ENCODE results near the gene TNK2.
"Not testable (repeated sequence)": the region's sequence is repeated elsewhere in the genome, so short reads cannot be mapped to it uniquely, and the experiment has no call there.

The TNK2 gene

DNA sequence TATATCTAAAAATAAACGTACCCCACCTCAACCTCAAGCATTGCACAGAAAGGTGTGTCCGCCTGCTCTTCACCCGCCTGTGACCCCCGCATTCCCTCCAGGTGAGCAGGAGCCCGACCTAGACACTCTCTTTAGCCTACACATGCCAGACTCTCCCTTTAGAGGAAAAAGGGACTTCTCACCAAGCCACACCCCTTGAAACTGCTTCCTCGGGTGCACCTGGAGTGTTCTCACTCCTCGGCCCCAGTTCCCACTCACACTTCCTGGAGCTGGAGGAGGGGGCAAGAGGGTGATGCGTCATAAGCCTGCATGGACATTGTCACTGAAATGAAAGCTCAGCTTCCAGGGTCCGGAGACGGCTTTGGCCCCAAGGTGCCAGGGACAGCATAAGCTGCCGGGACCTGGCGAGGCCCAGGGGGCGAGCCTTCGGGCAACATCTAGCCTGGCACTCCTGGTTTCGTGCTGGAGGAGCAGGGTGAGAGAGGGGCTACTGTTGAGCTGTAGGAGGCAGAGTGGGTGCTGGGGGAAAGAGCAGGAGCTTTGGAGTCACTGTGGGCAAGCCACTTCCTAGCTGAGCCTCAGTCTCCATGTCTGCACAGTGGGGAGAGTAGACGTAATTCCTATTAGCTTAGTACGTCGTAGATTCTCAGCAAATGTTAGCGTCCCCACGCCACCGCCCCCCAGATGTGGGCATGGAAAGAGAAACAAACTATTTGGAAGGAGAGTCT, 86.8 kb downstream of the TNK2 start:
- DNase-seq (ENCODE audit: low spot score), result no peak

DNA sequence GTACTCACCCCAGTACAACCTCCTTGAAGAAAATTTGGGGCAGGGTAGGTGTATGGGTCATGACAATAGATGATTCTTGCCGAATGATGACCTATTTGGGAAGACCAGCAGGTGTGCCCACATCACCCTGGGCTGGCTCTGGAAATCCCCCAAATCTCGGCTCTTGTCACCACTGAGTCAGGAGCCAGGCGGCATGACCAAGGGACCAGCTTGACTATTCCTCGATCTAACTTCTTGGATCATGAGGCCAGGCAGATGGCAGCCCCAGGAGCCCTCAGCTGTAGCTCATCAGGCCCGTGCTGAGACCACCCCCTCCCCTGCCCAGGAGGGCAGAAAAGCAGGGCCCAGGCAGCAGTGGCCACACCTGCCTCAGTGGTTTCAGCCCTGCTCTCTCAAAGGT, 87.5 kb downstream of the TNK2 start:
- DNase-seq (ENCODE audit: low spot score), result no peak

DNA sequence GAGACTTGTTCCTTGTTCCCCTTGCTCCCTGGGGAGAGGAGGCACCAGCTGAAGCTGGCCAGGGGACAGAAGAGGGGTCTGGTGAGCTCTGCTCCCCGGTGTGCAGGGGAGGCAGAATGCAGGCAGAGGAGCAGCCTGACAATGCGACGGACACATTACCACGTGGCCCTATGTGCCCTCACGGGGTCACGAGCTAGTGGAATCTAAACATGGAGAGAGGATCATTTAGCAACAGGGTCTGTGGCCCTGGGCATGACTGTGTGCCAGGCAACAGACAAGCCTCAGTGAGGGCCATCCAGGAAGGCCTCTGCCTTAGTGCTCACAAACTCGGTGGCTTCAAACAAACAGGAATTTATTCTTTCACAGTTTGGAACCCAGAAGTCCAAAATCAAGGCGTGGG, 88.2 kb downstream of the TNK2 start:
- DNase-seq (ENCODE audit: low spot score), result no peak

DNA sequence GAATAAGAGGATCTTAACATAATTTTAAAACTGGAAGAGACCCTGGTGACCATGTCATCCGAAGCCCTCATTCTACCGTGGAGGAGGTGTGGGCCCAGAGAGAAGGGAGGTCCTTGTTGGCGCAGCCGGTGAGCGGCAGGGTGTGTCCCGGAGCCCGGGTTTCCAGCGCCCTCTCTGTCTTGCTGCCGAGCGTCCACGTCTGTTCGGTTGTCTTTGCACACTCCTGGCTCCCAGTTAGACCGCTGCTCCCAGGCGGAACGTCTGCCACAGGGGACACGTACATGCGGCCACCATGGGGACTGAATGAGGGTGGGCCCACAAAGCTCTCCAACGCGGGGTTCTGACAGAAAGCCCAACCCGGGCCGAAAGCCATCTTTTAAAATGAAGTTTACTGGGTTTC, 90.0 kb downstream of the TNK2 start:
- no peak for DNase-seq (ENCODE audit: low spot score)

DNA sequence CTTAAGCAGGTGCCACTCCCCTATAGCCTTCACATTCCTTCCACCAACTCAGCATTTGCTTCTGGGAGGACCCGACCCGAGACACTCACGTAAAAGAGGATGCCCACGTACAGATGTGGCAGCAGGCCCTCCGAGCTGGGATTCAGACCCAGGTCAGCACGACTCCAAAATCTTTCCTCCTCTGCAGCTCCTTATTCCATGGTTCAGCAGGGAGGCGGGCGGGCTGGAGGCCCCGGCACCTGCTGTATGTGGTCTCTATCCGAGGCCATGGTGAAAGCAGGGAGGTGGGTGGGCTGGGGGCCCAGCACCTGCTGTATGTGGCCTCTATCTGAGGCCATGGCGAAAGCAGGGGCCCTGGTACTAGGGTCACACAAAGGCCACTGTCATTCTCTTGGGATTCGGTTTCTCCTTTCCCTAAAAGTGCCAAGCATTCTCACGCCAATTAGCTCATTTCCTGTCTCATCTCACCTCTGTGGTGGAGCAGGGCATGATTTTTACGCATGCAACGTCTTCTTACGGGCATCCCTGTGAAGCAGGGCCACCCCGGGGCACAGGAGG, 90.7 kb downstream of the TNK2 start:
- no peak for DNase-seq (ENCODE audit: low spot score)

DNA sequence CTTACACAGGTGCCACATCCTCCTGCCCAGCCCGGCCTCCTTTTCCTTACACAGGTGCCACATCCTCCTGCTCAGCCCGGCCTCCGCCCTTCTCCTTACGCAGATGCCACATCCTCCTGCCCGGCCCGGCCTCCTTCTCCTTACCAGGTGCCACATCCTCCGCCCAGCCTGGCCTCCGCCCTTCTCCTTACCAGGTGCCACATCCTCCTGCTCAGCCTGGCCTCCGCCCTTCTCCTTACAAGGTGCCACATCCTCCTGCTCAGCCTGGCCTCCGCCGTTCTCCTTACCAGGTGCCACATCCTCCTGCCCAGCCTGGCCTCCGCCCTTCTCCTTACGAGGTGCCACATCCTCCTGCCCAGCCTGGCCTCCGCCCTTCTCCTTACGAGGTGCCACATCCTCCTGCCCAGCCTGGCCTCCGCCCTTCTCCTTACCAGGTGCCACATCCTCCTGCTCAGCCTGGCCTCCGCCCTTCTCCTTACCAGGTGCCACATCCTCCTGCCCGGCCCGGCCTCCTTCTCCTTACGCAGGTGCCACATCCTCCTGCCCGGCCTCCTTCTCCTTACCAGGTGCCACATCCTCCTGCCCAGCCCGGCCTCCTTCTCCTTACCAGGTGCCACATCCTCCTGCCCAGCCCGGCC, 92.0 kb downstream of the TNK2 start:
- not testable (repeated sequence) for DNase-seq (ENCODE audit: low spot score)

DNA sequence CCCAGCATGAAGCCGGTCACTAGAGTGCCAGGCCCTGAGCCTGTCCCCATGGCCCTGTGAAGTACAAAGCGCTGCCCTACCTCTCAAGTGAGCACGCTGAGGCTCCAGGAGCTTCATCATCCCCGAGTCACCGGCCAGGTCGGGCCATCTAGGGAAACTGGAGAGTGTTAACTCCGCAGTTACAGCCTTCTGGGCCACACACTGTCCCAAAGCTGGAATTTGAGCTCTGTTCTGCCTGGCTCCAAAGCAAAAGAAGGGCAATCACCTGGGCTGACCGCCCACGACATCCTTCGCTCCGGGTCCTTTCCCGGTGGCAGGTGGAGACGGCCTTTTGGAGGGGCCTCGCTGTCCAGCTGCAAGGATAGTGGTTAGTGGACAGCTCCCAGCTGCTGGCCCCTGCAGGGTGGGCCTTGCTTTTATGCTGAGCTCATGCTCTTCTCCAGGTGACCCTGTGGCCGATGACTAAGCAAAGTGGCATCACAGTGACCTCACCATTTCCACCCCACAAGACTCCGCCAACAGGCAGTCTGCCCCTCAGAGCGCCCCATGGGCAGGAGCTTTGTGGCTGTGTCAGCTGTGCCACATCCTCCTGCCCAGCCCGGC, 93.1 kb downstream of the TNK2 start:
- DNase-seq (ENCODE audit: low spot score), result no peak

DNA sequence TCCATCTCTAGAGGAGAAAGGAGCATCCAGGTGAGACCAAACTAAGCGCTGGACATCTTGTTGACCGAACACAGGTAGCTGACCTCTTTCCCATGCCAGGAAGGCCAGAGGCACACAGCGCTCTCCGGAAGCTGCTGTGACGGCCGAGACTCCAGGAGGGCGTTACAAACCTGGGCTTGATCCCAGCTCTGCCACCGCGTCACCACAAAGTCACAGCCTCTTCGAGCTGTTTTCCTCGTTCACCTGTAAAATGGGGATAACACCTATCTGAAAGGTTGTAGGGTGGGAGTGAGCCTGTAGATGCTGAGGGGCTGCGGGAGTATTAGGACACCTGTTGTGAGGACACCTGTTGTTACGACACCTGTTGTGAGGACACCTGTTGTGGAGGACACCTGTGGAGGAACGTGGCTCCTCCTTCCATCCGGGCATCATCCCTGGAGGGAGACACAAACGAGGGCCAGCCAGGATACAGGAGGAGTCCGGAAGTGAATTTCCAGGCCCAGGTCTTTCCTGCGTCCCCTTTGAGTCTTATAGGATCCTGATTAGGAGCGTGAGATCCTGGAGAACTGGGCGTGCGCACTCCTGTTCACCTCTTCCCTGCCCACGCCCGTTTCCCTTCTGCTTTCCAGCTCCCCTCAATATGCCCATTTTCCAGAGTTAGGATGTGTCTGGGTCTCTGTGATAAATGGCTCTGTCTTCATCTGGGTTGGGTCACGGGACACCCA, 94.3 kb downstream of the TNK2 start:
- no peak for DNase-seq (ENCODE audit: low spot score)

Measured in CD4-positive, alpha-beta T cell treated with Interleukin-15 for 4 hours (primary cell).